GM18861 (cell line): ENCODE measurements around the gene STIMATE.

ENCODE experiments used
- ATAC-seq: cut with Tn5 transposase; IDR thresholded peaks from one replicate; pipeline ENCODE4 v1.9.1; 2021; ENCODE audit not compliant: unreplicated experiment

The STIMATE gene

DNA sequence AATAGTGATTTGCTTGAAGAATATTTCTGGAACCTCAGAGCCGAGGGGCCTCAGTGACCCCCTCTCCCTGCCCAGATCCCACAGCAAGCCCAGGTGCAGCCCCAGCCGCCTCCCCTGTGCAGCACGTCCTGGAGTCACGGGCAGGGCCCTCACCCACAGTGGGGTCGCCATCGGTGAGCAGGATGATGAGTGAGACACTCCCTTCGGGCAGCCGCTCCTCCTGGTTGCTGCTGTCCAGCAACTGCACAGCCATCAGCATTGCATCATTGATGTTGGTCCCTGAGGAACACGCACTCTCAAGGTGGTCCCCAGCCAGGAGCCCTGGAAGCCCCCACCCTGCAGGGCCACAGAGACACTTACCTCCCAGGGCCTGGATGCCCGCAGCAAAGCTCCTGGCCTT lies 73.3 kb downstream of the STIMATE start:
- no peak for ATAC-seq

DNA sequence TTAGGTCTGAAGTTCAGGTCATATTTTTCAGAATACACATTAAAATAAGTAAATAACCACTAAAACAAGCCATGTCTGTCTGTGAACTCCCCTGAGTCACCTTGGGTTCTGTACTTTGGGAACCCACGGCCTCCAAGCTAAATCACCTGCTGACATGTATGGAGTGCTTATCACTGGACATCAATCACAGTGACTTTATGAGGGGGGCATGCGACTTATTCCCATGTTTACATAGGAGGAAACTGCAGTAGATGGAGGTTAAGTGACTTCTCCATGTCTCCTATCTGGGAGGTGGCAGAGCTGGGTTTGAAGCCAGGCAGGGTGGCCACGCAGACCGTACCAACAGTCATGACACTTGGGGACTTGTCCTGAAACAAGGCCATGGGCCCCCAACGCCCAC lies 75.0 kb downstream of the STIMATE start:
- ATAC-seq = no peak

- no peak for ATAC-seq
These were observed 76.6 kb downstream of the STIMATE start for GRCh38 chr3:52820736-52821135.

DNA sequence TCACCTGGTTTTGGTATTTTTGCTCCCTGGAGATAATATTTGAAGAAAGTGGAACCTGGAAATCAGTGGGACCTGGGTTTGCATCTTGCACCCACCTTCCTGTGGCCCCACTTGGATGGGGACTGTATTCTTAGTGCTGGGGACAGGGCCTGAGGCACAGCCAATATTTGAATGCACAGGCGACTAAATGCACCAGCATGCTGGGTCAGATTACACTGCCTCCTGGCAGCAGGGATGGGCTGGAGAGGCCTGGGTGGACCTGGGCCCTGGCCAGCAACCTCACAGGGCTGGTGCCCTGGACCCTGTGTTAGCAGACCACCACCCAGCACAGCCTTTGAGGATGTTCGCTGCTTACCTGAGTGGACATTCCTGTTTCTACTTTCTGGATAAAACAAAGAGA lies 77.4 kb downstream of the STIMATE start:
- no peak for ATAC-seq

GRCh38 chr3:52817860-52818259 lies 79.5 kb downstream of the STIMATE start:
- no peak for ATAC-seq

- no peak for ATAC-seq
These were observed 80.1 kb downstream of the STIMATE start for GRCh38 chr3:52817221-52817620.

- ATAC-seq = no peak
These were observed 80.7 kb downstream of the STIMATE start for GRCh38 chr3:52816654-52817053.

- ATAC-seq = no peak
These were observed 81.1 kb downstream of the STIMATE start for GRCh38 chr3:52816199-52816598.

- ATAC-seq = no peak
These were observed 83.5 kb downstream of the STIMATE start for GRCh38 chr3:52813810-52814209.

DNA sequence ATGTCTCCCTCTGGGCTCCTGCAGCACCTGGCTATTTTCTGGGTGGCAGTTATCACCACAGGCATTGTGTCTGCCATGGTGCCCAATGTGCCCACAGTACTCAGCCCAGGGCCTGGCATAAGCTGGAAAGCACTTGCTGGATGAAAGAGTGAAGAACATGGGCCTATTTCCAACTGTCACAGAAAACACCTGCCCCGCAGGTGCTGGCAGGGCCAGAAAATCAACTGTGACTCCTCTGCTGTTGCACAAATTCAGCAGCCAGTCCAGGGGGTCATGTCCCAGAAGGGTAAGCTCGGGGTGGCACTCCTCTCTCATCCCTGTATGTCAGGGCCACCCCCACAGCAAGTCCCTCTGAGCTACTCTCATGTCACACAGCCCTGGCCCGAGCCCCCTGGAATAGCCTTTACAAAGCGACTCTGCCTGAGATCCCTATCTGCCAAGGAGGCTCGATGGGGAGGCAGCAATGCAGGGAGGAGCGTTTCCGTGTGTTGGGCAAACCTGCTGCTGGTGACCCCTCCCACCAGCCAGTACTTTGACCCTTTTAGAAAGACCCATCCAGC lies 85.8 kb downstream of the STIMATE start:
- no peak for ATAC-seq

GRCh38 chr3:52810923-52811322 lies 86.4 kb downstream of the STIMATE start:
- no peak for ATAC-seq

DNA sequence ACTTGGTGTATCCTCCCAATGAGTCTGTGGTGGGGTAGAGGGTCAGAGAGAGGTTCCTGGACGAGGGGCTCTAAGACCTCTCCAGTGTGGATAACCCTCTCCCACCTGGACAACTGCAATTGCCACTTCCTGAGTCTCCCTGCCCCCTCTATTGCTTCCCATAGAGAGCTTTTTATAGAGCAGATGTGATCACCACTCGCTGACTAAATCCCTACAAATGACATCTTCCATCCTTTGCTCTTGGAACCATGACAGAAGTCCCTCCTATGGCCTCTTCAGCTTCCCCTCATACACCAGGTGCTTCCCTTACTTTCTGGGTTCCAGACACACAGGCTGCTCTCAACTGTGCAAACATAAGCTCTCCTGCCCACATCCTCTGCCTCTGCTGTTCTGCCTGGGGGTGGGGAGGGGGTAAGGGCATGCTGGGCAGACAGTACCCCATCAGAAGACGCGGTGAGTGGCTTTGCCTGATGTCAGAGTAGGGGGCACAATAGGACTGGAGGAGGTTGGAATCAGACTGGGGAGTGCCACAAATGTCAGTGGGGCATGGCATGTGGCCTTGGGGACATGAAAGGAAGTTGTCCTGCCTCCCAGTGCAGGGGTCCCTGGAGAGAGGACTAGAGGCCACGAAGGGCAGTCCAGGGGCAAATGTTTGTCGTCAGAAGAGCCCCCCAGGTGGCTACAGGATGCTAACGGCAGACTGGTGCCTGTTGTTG lies 87.5 kb downstream of the STIMATE start:
- no peak for ATAC-seq

GRCh38 chr3:52809149-52809548 lies 88.2 kb downstream of the STIMATE start:
- no peak for ATAC-seq

DNA sequence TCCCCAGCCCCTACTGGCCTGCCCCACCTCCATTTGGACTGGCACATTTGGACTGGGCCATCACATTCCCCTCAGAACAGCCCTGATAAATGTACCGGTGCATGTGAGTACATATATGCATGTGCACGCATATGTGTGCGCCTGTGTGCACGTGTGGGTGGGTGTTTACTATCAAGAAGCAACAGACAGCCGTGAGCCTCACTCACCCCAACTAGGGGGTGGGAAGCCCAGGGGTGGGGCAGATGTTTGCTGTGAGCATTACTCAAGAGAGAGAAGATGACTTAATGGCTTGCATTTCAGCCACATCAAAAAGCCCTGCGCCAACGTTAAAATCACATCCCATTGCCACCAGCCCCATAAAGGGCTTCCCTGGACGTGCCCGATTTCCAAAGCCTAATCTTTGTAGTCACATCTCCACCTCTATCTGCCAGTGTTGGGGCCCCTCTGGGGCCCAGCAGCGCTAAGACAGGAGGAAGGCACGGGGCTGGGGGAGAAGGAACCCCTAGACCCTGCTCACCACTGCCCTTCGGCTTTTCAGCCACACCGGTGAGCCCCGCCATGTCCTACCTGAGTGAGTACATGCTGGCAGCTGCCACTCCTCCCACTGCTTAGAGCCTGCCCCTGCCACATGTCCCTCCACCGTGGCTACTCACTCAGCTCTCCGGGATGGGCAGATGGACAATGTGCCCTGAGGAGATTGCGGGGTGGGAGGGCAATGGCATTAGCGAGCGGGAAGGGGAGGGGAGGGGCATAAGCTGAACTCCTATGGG lies 91.9 kb downstream of the STIMATE start:
- no peak for ATAC-seq

DNA sequence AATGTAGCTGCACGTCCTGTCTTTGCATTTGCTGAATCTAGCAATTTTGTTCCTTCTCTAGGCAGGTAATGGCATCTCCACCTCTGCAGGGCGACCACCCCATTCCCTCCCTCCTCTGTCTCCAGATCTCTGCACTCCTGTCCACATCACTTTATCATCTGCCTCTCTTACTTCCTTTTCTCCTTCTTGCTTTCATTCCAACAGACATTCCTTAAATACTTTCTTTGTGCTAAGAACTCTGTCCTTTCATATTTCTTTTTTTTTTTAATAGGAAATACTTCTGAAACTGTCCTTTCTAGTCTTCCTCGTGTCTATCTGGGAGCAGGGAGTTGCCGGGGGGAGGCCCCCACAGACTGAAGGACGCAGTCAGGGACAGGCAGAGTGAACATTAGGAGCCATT lies 95.5 kb downstream of the STIMATE start:
- ATAC-seq = no peak

DNA sequence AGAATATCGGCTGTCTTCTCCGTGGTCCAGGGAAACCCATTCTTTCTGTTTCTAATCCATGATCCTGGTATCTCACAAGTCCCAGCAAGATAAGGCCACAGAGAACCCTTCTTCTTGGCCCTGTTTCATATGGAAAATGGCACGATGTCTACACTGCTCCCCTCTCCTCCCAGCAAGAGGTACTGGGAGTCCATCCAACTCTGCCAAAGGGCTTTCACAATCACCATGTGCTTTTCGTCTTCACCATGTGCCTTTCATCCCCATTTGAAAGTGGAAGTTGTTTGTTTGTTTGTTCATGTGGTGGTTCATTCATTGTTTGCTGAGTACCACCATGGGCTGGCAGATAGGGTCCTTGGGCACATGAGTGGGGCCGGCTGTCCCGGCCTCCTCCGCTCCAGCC lies 97.3 kb downstream of the STIMATE start:
- no peak for ATAC-seq

DNA sequence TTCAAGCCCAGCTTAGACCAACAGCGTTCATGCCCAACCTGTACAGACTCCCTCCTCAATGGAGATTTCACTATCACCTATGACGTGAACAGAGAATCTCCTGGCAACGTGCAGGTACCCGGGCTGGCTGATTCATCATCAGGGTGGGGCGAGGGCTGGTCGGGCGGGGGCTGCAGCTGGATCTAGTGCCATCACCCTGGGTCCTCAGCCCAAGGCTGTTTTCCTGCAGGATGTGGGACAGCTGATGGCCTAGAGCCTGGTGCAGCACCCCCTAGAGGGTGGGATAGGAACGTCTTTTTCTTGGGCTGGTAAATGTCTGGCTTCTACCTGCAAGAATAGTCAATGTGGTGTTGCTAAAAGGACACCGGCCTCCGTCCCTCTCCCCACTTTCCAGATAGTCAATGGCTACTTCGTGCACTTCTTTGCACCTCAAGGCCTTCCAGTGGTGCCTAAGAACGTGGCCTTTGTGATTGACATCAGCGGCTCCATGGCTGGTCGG lies 98.3 kb downstream of the STIMATE start:
- no peak for ATAC-seq

- no peak for ATAC-seq
These were observed 98.9 kb downstream of the STIMATE start for GRCh38 chr3:52798376-52798977.

- no peak for ATAC-seq
These were observed 100.9 kb downstream of the STIMATE start for GRCh38 chr3:52796411-52796810.

DNA sequence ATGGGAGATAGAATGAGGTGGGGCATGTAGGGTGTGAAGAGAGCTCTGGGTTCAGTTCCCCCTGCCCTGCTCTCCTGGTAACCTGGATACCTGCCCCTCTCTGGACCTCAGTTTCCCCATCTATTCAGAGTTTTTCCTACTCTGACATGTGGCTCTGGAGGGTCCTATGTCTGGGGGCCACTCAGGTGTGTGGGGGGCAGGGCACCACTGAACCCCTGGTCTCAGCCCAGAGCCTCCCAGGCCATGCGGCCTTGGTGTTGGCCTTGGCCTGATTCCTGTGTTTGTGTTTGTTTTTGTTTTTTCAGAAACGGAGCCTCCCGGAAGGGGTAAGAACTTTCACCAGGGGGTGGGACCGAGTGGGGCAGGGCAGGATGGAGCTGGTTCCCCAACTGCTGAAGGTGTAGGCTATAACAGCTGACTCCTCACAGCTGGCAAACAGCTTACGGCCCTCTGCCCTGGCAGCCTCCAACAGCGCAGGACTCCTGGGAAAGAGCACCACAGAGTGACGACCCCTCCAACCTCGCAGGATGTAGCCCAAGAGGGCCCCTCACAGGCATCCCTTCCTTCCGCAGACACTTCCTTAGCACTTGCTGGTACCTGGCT lies 101.9 kb downstream of the STIMATE start:
- ATAC-seq = no peak

DNA sequence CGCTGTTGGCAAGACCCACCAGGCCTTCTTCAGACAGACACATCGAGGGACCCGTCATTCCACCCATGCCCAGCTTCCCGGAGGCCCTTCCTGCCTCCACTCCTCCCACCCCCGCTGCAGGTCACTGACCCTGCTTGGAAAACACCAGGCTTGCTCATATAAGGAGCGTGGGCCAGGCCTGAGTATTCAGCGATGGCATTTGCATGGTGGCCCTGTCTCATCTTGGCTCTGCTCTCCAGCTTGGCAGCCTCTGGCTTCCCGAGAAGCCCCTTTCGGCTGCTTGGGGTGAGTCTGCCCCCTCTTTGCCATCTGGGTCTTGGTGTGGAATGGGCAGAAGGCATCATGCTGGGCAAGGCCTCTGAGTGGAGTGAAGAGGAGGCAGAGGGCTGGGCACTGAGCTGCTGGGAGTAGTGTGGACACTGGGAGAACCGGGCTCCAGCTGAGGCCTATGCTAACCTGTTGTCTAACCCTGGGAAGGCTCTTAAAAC lies 102.7 kb downstream of the STIMATE start, which contains the start of gene ITIH3:
Gene ITIH3, plus strand, starts transcription at position 185 of the 488 bp plus-strand sequence. Its CDS starts 8 bp downstream, at position 193.
- ATAC-seq = no peak
